Measurements from ENCODE around the gene SOX8. TPM values are rescaled to one million over a fixed set of nuclear protein-coding genes. Genes with fewer than 3 reads are reported as not detected.

SOX8 gene
- total RNA-seq, 4 donors from 2014 or later = under 0.01 to 6.4 (median 1.1) TPM; not detected in 1

GRCh38 chr16:939941-940340, 41.6 kb upstream of the SOX8 start:
- Histone ChIP-seq H3K27ac (no peak overlapping the region), H3K27me3 (no peaks in the 10 kb centered on the region), H3K36me3 (no peaks in the 10 kb centered on the region), H3K4me3 (no peak overlapping the region), H3K9me3 (peaks cover 0 to 7% of the 10 kb centered on the region in 2 donors), H3K4me1 (no peaks in the 10 kb centered on the region)
- intact Hi-C loops (cut with DNase I; ENCODE audit: low total_unique reads) = no loop called here
- no peak for TF ChIP-seq POLR2A (IDR thresholded peaks at IDR 0.05)
- no peak for TF ChIP-seq CTCF (IDR thresholded peaks at IDR 0.05)
- no peak for DNase-seq

GRCh38 chr16:942436-943060, 39.0 kb upstream of the SOX8 start:
- Histone ChIP-seq H3K9me3 (peaks cover 0 to 7% of the 10 kb centered on the region in 2 donors), H3K36me3 (no peaks in the 10 kb centered on the region), H3K4me1 (no peaks in the 10 kb centered on the region), H3K27me3 (no peaks in the 10 kb centered on the region), H3K27ac (no peak overlapping the region), H3K4me3 (no peak overlapping the region)
- intact Hi-C loops (cut with DNase I; ENCODE audit: low total_unique reads) = no loop called here
- TF ChIP-seq POLR2A (IDR thresholded peaks at IDR 0.05) (no peak), CTCF (IDR thresholded peaks at IDR 0.05) (no peak)
- no peak for DNase-seq

GRCh38 chr16:943971-944370, 37.6 kb upstream of the SOX8 start:
- H3K4me3 ChIP-seq = no peak overlapping the region
- no peaks in the 10 kb centered on the region for H3K27me3 ChIP-seq
- intact Hi-C loops (cut with DNase I; ENCODE audit: low total_unique reads) = no loop called here
- H3K27ac ChIP-seq = no peak overlapping the region
- H3K4me1 ChIP-seq = no peaks in the 10 kb centered on the region
- DNase-seq = no peak
- H3K9me3 ChIP-seq = peaks cover 0 to 7% of the 10 kb centered on the region in 2 donors
- TF ChIP-seq POLR2A (IDR thresholded peaks at IDR 0.05) (no peak), CTCF (IDR thresholded peaks at IDR 0.05) (no peak)
- no peaks in the 10 kb centered on the region for H3K36me3 ChIP-seq

- DNase-seq = no peak
- TF ChIP-seq CTCF (IDR thresholded peaks at IDR 0.05) (no peak), POLR2A (IDR thresholded peaks at IDR 0.05) (no peak)
- Histone ChIP-seq H3K27ac (no peak overlapping the region), H3K27me3 (no peaks in the 10 kb centered on the region), H3K4me3 (no peak overlapping the region), H3K4me1 (no peaks in the 10 kb centered on the region), H3K36me3 (no peaks in the 10 kb centered on the region), H3K9me3 (peaks cover 0 to 7% of the 10 kb centered on the region in 2 donors)
- intact Hi-C loops (cut with DNase I; ENCODE audit: low total_unique reads) = no loop called here
These were observed 36.1 kb upstream of the SOX8 start for GRCh38 chr16:945271-946047.

- TF ChIP-seq CTCF (IDR thresholded peaks at IDR 0.05) = no peak
- TF ChIP-seq POLR2A (IDR thresholded peaks at IDR 0.05) = no peak
- no peaks in the 10 kb centered on the region for H3K4me1 ChIP-seq
- intact Hi-C loops (cut with DNase I; ENCODE audit: low total_unique reads) = no loop called here
- DNase-seq = no peak
- no peak overlapping the region for H3K27ac ChIP-seq
- no peaks in the 10 kb centered on the region for H3K36me3 ChIP-seq
- no peak overlapping the region for H3K4me3 ChIP-seq
- peaks cover 0 to 7% of the 10 kb centered on the region in 2 donors for H3K9me3 ChIP-seq
- no peaks in the 10 kb centered on the region for H3K27me3 ChIP-seq
These were observed 35.5 kb upstream of the SOX8 start for GRCh38 chr16:946048-946395.
